ENCODE results near the gene PYM1. TPM values are rescaled to one million over a fixed set of nuclear protein-coding genes. Genes with fewer than 3 reads are reported as not detected.

PYM1 gene
- 34.9 and 35.3 TPM in 2 replicates for polyA plus RNA-seq (2011; rRNA removed)
- polyA minus RNA-seq (2011; rRNA and poly(A)+ RNA removed) = 20.5 and 21.7 TPM in 2 replicates

GRCh38 chr12:55927588-55928502 is at the start of gene PYM1:
PYM1 (minus strand) TSS chr12:55927894; CDS start chr12:55927761, 133 bp downstream.
- ChIA-PET CTCF (interaction anchor here (0.6 to 2.5 kb wide), 18 partner anchors 11 to 198 kb away, joined by 3 to 23 read pairs (median 5); no protein-coding TSS in a partner anchor), POLR2A (interaction anchor here (0.5 to 2.5 kb wide), 8 partner anchors 13 to 704 kb away, joined by 3 to 22 read pairs (median 4); partner anchors contain the start of genes DNAJC14 and SARNP)
- no peak for DNase-seq (ENCODE audit: low read depth, low spot score)
- Histone ChIP-seq H3K27ac (ENCODE audit: low read depth, low read length) (peak within 1 kb of the TSS; percentile 93), H3K27me3 (ENCODE audit: control insufficient read depth, insufficient read depth, low read length) (no peaks in the 10 kb centered on the region), H3K4me3 (ENCODE audit: low read depth, low read length) (peak within 1 kb of the TSS; percentile 97), H3K9me3 (ENCODE audit: control insufficient read depth, insufficient read depth, low read length) (no peaks in the 10 kb centered on the region; the same call in 1 of the 2 replicates)
- no peak for TF ChIP-seq CTCF (IDR thresholded peaks at IDR 0.05; ENCODE audit: low read depth, low read length)

DNA sequence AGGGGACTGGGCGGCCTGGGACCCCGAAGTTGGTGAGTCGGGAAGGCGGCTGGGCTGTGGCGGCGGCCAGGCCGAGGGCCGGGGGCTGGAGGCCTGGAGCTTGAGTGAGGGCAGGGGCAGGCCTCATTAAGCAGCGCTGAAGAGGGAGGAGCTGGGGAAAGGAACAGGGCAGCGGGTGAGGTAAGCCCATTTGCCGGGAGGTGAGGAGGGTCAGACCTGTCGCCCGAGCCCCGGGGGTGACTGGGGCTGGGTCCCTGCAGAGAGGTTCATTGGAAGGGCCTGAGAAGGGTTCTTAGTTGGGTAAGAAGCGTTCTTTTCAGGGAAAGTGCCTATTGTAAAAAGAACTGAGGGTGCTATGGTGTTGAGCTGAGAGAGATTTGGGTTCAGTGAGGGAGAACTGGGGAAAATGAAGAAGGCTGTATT is 46.6 kb upstream of the PYM1 start:
- TF ChIP-seq CTCF (IDR thresholded peaks at IDR 0.05; ENCODE audit: low read depth, low read length) = no peak
- ChIA-PET POLR2A (interaction anchor here (0.6 to 2.0 kb wide), 16 partner anchors 13 to 1604 kb away, joined by 3 to 14 read pairs (median 5); partner anchors contain the start of genes CD63, DGKA, DNAJC14 and GDF11), CTCF (interaction anchor here (0.7 to 2.9 kb wide), 15 partner anchors 10 to 236 kb away, joined by 3 to 22 read pairs (median 3); partner anchors contain the start of gene SUOX)
- H3K27me3 ChIP-seq (ENCODE audit: control insufficient read depth, insufficient read depth, low read length) = no peaks in the 10 kb centered on the region
- peaks cover 4% of the 10 kb centered on the region; the same call in 1 of the 2 replicates for H3K9me3 ChIP-seq (ENCODE audit: control insufficient read depth, insufficient read depth, low read length)
- no peak for DNase-seq (ENCODE audit: low read depth, low spot score)
- H3K4me3 ChIP-seq (ENCODE audit: low read depth, low read length) = peak overlapping the region; percentile 94
- peak overlapping the region; percentile 75 for H3K27ac ChIP-seq (ENCODE audit: low read depth, low read length)

DNA sequence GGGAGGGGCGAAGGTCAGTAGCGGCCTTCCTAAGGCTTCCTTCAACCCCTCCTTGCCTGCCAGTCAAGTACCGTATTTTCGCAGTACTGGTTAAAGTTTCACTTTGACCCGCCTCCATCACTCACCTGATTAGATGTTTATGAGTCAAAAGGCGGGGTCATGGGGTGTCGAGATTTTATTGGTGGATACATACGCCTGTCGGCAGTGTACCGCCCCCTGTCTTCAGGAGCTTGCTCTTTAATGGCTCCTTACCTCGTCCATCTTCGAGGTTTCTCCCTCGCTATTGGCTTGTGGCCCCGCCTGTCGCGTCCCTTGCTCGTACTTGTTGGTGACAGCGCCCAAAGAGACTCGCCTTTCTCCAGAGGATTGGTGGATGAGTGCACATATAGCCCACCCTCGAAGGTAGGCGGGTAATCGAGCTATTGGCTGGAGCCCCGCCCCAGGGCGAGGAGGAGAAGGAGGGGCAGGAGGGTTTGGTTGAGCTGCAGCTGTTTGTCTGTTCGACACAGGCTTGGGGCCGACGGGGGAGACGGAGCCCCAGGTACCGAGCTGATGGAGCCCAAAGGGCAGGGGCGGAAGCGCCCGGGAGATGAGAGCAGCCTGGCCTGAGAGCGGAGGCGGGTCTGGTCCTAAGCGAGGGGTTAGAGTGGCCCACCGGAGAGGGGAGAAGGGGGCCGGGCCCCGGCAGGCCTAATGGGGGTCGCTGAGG is 46.1 kb upstream of the PYM1 start, which contains the start of gene RAB5B:
Gene RAB5B (plus strand): TSS at position 480 of the 709 bp plus-strand sequence. CDS start 12,883 bp downstream, outside the sequence.
- peak within 1 kb of the TSS; percentile 87 for H3K27ac ChIP-seq (ENCODE audit: low read depth, low read length)
- CTCF ChIA-PET = interaction anchor here (0.7 to 2.9 kb wide), 14 partner anchors 12 to 235 kb away, joined by 3 to 22 read pairs (median 4); partner anchors contain the start of gene SUOX

More for the DNA sequence above, 46.1 kb upstream of the PYM1 start, which contains the start of gene RAB5B:
- Histone ChIP-seq H3K27me3 (ENCODE audit: control insufficient read depth, insufficient read depth, low read length) (no peaks in the 10 kb centered on the region), H3K9me3 (ENCODE audit: control insufficient read depth, insufficient read depth, low read length) (peaks cover 4% of the 10 kb centered on the region; the same call in 1 of the 2 replicates), H3K4me3 (ENCODE audit: low read depth, low read length) (peak within 1 kb of the TSS; percentile 94)
- DNase-seq (ENCODE audit: low read depth, low spot score) = peak; percentile 100
- peak; percentile 29; the same call in 1 of the 2 replicates for TF ChIP-seq CTCF (IDR thresholded peaks at IDR 0.05; ENCODE audit: low read depth, low read length)
- POLR2A ChIA-PET = interaction anchor here (0.6 to 2.0 kb wide), 17 partner anchors 13 to 1603 kb away, joined by 3 to 14 read pairs (median 5); partner anchors contain the start of genes CD63, DGKA, DNAJC14 and GDF11
